NCI-H146 treated with DMSO at 0.1 percent for 48 hours (cell line): Measurements from ENCODE around the gene AQP10.
"Not testable (repeated sequence)": the region's sequence is repeated elsewhere in the genome, so short reads cannot be mapped to it uniquely, and the experiment has no call there.

Source experiments
- DNase-seq: peaks from one replicate; lab custom pipeline; 2025; ENCODE audit not compliant: unreplicated experiment; lab: John Stamatoyannopoulos, UW

The AQP10 gene

DNA sequence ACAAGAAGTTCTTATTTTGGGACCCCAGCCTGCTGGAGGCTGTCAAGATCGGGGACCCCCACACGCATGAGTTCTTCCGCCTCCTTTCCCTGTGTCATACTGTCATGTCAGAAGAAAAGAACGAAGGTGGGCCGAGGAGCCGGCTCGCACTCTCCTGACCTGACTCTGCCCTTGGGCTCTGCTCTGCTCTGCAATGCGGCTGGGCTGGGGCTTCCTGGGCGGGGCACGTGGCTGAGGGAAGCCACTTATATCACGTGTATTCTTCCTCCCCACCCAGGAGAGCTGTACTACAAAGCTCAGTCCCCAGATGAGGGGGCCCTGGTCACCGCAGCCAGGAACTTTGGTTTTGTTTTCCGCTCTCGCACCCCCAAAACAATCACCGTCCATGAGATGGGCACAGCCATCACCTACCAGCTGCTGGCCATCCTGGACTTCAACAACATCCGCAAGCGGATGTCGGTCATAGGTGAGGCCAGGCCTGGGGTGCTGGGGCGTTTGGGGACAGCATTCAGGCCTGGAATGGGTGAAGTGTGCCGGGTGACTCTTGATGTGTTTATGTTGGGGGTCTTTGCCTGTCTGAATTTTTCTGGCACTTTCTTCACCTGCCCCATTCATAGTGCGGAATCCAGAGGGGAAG lies 22.1 kb downstream of the AQP10 start:
- DNase-seq: no peak

DNA sequence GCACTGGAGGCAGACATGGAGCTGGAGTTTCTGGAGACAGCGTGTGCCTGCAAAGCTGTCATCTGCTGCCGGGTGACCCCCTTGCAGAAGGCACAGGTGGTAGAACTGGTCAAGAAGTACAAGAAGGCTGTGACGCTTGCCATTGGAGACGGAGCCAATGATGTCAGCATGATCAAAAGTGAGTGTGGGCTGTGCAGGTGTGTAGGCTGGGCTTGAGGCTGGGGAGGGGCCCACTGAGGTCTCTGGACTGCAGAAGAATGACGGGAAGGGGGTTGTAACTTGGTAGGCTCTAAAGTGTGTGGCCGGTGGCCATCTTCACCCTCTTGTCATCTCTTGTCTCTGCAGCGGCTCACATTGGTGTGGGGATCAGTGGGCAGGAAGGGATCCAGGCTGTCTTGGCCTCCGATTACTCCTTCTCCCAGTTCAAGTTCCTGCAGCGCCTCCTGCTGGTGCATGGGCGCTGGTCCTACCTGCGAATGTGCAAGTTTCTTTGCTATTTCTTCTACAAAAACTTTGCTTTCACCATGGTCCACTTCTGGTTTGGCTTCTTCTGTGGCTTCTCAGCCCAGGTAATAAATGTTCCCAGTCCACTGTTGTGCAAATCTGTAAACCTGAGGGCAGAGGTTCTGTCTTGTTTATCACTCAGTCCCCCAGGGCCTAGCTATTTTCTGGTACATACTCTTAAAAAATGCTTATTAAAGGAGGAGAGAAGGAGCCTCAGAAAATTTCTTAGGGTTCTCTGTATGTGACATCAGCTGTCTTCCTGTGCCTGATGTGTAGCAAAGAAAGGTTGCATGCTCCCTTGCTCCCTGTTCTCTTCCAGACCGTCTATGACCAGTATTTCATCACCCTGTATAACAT lies 24.3 kb downstream of the AQP10 start:
- no peak for DNase-seq

DNA sequence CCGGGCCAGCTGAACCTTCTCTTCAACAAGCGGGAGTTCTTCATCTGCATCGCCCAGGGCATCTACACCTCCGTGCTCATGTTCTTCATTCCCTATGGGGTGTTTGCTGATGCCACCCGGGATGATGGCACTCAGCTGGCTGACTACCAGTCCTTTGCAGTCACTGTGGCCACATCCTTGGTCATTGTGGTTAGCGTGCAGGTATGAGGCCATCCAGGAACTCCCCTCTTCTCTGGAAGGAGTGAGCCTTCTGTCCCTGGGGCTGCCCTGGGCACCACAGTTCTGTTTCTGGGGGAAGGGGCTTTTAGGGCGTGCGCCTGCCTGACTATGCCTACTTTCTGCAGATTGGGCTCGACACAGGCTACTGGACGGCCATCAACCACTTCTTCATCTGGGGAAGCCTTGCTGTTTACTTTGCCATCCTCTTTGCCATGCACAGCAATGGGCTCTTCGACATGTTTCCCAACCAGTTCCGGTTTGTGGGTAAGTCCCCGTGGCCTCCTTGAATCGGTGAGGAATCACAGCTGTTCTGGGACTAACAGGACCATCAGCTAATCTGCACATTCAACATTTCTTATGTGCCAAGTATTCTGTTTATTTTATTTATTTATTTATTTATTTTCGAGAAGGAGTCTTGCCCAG lies 25.5 kb downstream of the AQP10 start:
- DNase-seq: no peak

DNA sequence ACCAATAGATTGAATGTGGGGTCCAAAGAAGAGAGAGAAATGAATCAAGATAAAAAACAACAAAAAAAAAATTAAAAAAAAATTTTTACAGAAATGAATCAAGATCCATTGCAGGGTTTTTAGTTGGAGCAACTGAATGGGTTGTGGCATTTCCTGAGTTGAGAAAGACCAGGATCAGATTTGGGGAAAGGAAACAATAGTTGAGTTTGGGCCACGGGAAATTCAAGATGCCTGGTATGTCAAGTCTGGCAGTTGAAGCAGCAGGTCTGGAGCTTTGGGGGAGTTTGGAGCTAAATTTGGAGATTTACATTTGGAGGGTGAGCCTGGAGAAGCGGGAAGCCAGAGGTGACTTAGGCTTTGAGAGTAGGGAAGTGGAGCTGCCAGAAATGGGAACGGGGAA lies 27.1 kb downstream of the AQP10 start:
- no peak for DNase-seq

DNA sequence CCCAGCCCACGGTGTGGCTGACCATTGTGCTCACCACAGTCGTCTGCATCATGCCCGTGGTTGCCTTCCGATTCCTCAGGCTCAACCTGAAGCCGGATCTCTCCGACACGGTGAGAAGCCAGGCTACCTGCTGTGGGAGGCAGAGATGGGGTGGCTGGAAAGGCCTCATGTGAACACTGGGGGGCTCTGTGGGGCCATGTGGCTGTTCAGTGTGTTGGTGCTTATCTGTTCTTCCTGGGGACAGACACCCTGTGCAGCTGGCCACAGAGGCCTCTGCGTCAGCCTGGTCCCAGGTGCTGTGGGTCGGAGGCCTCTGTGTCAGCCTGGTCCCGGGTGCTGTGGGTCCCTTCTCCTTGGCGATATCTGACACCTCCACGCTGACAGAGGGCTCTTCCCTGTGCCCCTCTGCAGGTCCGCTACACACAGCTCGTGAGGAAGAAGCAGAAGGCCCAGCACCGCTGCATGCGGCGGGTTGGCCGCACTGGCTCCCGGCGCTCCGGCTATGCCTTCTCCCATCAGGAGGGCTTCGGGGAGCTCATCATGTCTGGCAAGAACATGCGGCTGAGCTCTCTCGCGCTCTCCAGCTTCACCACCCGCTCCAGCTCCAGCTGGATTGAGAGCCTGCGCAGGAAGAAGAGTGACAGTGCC lies 27.7 kb downstream of the AQP10 start:
- DNase-seq: no peak

DNA sequence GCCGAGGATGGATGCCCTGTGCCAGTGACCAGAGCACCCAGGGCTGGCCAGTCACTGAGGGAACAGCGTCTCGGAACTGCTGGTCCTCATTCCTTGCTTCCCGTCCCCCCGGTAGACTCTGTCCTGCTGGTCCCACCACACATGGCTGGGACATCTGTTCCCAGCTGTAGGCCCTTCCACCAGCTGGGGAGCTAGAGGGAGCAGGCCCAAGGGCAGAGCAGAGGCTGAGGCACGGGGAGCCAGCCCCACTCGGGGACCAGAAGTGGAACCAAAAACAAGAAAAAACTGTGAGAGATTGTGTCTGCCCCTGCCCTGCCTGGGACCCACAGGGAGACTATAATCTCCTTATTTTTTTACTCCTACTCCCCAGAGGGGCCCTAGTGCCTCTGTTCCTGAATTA lies 28.2 kb downstream of the AQP10 start:
- DNase-seq: no peak

DNA sequence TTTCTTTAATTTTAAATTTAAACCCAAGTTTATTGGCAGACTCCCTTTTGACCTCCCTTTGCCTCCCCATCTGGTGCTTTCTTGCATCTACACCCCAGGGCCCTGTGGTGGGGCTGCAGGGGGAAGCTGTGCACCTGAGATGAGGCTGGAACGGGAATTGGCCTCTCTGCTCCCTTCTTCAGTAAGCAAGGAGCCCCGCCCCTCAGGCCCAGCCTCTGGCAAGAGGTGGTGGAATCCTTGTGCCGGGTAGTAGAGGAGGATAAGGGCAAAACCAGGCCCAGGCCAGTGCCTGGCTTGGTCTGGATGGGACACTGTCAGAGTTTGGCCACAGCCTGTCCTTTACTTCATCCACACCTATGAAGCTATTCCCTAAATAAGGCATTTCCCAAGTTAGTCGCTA lies 29.5 kb downstream of the AQP10 start:
- DNase-seq: no peak

DNA sequence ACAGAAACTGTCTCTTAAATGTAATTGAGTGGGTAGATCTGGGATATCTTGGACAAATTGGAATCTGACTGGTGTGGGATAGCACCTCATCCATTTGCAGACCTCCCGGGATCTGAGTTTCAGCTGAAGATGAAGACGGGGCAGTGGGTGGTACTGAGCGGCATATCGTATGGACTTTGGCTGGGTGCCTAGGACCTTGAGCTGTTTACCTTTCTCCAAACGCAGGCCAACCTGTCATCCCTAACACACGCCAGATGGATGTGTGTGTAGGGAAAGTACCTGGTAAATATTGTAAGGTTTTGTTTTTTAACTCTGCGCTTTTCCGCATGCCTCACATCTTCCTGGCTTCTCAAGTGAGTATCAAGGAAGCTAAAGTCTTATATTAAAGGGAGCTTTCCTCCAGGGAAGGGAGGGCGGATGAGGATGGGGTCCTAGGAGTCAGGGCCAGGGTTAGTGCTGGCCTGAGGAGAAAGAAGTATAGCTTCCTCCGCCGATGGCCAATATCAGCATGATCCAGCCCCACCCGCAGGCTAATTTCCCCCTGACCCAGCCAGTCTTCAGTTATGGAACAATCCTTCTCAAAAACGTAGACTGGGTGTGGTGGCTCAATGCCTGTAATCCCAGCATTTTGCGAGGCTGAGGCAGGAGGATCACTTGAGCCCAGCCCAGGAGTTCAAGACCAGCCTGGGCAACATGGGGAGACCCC lies 30.6 kb downstream of the AQP10 start:
- no peak for DNase-seq

DNA sequence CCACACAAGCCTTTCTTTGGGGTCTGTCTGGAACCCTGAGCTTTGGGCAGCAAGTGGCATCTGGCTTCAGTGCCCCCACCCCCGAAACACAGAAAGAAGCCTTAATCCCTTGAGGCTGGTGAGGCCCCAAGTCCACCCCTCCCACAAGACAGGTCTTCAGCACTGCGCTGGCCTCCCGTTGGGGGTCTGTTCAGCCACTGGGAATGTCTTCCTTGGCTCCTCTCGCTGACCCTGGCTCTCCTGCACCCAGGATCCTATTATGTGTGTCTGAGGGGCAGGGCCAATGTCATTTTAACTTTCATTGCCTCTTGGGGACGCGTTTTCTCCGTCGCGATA lies 31.3 kb downstream of the AQP10 start:
- no peak for DNase-seq

DNA sequence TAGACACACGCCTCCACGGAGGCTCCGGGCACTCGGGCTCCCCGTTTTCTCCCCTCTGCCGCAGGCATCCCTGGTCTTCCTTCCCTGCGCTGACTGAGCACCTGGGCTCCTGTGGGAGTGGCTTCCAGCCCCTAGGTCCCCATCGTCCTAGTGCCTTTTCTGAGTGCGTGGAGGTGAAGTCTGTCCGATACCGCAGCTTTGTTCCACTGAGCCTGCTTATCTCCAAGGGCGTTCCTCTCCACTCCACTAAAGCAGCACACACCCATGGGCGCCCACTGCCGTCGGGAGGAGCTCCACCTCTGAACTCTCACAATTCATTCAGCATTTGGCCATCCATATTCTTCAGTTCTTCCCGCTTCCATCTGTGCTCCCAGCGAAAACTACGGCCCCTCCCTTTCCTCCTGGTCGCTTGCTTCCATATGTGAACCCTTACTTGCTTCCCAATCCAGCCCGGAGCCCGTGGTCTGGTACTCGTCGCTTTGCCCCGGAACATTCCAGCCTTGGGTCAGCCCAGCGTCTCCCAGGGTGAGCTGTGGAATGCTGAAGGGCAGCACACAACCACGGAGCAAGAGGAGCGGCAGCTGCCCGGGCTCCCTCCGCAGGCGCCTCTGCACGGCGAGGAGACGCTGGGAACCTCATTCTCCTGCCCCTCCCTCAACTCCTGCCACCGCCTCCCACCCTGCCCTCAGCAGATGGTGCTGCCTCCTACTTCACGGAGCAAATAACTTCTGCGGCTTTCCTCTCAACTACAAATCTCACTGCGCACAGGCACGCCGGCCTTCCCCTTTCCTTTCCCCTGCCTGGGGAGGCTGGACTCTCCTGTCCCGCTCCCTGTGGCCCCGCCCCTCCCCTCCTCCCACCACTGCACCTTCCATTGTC lies 31.9 kb downstream of the AQP10 start:
- DNase-seq: peak; percentile 6

DNA sequence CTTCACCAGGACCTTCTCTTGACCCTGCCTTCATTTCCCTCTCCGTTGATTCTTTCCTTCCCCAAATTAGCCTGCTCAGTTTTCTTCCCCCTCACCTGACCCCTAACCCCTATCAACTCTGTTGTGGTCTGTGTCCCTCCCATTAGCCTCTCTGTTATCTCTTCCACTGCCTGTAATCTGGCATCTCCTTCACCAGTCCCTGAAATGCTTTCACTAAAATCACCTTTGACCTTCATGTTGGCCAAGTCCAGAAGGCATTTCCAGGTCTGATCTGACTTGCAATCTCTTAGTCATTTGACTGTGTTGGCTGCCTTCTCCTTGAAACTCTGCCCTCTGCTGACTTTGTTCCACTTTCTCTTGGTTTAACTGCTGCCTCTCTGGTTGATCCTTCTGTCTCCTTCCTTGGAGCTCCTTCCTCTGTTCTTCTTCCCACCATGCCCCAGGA lies 32.6 kb downstream of the AQP10 start:
- no peak for DNase-seq

DNA sequence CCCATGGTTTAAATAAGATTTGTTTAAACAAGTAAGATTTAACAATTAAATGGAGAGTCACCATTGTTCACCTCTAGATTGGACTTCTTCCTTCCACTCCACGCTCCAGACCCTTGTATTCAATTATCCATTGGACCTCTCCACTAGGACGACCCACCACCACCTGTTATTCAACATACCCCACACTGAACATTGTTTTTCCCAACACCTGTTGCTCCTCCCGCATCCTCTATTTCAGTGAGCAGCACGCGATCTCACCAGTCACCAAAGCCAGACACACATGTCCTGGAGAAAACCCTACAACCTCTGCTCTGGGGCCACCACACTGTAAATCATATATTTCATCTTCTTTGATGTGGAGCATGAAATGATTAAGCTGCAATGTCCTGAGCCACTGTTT lies 33.1 kb downstream of the AQP10 start:
- DNase-seq: no peak

DNA sequence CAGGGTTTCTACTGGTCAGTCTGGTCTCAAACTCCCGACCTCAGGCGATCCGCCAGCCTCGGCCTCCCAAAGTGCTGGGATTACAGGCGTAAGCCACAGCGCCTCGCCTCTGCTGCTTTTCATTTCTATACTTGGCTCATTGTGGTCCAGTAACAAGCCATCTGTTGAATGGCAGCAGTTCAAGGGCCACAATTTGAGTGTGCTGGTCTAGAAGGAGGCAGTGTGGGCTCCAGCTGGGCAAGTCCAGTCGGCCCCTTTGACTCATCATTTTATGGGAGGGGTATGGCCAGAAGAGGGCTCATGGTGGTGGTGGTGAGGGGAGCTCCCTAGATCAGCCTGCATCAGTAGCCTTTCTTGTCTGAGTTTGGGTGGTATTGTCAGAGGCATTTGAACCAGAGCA lies 37.6 kb downstream of the AQP10 start:
- DNase-seq: no peak

DNA sequence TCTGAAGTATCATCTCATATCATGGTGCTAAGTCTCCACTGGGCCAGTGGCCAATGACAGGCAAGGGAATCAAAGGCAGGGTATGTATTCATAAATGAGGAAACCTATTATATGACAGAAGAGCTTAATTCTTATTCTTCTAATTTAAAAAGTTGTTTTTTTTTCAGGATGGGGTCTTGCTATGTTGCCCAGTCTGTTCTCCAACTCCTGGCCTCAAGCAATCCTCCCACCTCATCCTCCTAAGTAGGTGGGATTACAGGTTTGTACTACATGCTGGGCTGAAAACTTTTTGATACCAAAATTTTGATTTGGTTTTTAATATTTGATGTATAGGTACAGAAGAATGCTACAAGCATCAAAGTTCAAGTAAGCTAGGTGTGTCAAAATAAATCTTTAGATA lies 39.4 kb downstream of the AQP10 start:
- DNase-seq: no peak

DNA sequence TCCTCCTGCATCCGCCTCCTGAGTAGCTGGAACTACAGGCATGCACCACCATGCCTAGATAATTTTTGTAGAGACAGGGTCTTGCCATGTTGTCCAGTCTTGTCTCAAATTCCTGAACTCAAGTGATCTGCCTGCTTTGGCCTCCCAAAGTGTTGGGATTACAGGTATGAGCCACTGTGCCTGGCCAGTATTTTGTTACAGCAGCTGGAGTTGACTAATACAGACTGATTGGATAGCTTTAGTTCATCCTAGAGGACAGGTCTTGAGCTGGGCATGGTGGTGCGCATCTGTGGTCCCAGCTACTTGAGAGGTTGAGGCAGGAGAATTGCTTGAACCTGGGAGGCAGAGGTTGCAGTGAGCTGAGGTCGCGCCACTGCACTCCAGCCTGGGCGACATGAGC lies 40.0 kb downstream of the AQP10 start:
- not testable (repeated sequence) for DNase-seq

DNA sequence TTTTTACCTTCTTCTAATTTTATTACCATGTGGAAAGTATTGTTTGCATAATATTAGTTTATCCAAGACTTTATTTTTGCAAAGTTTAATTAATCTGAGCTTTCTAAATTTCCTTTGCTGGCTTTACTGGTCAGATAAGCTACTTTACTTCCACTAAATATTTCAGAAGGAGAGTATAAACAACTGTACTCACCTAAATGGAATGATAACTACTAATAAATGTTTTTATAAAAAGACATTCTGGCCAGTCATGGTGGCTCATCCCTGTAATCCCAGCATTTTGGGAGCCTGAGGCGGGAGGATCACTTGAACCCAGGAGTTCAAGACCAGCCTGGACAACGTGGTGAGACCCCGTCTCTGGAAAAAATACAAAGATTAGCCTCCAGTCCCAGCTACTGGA lies 40.5 kb downstream of the AQP10 start:
- no peak for DNase-seq

DNA sequence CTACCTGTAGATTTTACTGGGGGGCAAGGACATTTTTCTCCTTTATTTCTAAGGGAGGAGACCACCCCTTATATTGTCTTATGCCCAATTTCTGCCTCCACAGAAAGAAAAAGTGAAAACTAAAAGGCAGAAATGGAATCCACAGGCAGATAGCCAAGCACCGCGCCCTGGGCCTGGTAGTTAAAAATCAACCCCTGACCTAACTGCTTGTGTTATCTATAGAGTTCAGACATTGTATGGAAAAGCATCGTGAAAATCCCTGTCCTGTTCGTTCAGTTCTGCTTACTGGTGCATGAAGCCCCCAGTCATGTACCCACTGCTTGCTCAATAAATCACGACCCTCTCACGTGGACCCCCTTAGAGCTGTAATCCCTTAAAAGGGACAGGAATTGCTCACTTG lies 50.5 kb downstream of the AQP10 start:
- DNase-seq: no peak

DNA sequence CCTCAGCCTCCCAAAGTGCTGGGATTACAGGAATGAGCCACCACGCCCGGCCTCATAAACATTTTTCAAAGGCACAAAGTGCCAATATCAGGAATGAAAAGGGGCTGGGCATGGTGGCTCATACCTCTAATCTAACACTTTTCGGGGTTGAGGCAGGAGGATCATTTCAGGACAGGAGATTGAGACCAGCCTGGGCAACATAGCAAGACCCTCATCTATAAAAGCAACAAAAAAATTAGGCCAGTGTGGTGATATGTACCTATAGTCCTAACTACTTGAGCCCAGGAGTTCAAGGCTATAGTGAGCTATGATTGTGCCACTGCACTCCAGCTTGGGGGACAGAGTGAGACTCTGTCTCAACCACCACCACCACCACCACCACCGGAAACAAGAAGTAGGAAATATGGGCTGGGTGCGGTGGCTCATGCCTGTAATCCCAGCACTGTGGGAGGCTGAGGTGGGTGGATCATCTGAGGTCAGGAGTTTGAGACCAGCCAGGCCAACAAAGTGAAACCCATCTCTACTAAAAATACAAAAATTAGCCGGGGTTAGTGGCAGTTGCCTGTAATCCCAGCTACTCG lies 53.0 kb downstream of the AQP10 start:
- DNase-seq: not testable (repeated sequence)
